Panc1 (cell line): ENCODE results near the gene SPATA46. TPM values are rescaled to one million over a fixed set of nuclear protein-coding genes. Genes with fewer than 3 reads are reported as not detected.

Experiments used
- ATAC-seq: fragments of 200-7000 bp; cut with Tn5 transposase; 2 replicates; pipeline ENCODE4 v1.9.1; 2020; ENCODE audit warnings: mild to moderate bottlenecking, moderate library complexity
- BruUV-seq: library from RNA; stranded (reverse); fragments of 400-500 nt; replicated peaks from 2 replicates; lab custom pipeline; 2021; lab: Mats Ljungman, UMichigan
- CTCF ChIA-PET: fragments of 300-600 bp; sonication (Branson Sonifier 250); formaldehyde crosslinking; loops from one replicate; lab custom pipeline; 2022; ENCODE audit warnings: antibody characterized with exemption; lab: Charles Lee
- POLR2A ChIA-PET: fragments of 300-600 bp; sonication (Branson Sonifier 250); formaldehyde crosslinking; loops from one replicate; lab custom pipeline; 2022; ENCODE audit warnings: antibody characterized with exemption; lab: Charles Lee
- DNase-seq: peaks from one replicate; pipeline ENCODE4 v3.0.0-alpha.2; 2010; ENCODE audit warnings: low read depth, low spot score
- H3K27ac ChIP-seq: 2 replicates; pipeline ENCODE4 v1.5.1; 2011; ENCODE audit warnings: mild to moderate bottlenecking, low read length, inconsistent platforms
- H3K27me3 ChIP-seq: fragments of 200-500 bp; sonication (Bioruptor generic); 2 replicates; pipeline ENCODE4 v1.6.0; 2014; ENCODE audit warnings: low read length, inconsistent platforms; ENCODE audit not compliant: control insufficient read depth, insufficient read depth
- H3K36me3 ChIP-seq: fragments of 200-500 bp; sonication (Bioruptor generic); 2 replicates; pipeline ENCODE4 v1.5.1; 2014; ENCODE audit warnings: inconsistent platforms, mild to moderate bottlenecking, low read length, moderate library complexity; ENCODE audit not compliant: control insufficient read depth, insufficient read depth
- H3K4me1 ChIP-seq: 2 replicates; pipeline ENCODE4 v1.5.1; 2011; ENCODE audit warnings: inconsistent platforms, mild to moderate bottlenecking, low read length, moderate library complexity; ENCODE audit not compliant: control insufficient read depth, insufficient read depth
- H3K4me3 ChIP-seq, 2 experiments: 2 replicates each; pipeline ENCODE4 v1.5.1; 2011 to 2012; ENCODE audit warnings: low read depth in 2 of 2, low read length in 2 of 2, mild to moderate bottlenecking in 2 of 2, inconsistent platforms in 1 of 2, moderate library complexity in 1 of 2
- H3K9me3 ChIP-seq: fragments of 200-500 bp; sonication (Bioruptor generic); 2 replicates; pipeline ENCODE4 v1.5.1; 2014; ENCODE audit warnings: low read depth, mild to moderate bottlenecking, inconsistent platforms, low read length, moderate library complexity; ENCODE audit not compliant: control insufficient read depth, insufficient read depth
- CTCF ChIP-seq: fragments of 450-650 bp; IDR thresholded peaks from 2 replicates; pipeline ENCODE4 v1.5.1; 2017; ENCODE audit warnings: mild to moderate bottlenecking
- POLR2AphosphoS5 ChIP-seq: IDR thresholded peaks from 2 replicates; pipeline ENCODE4 v1.6.1; 2012; ENCODE audit warnings: mild to moderate bottlenecking, low read depth, low read length, moderate library complexity
- REST ChIP-seq, 2 experiments: IDR thresholded peaks; 2 replicates each; pipeline ENCODE4 v1.6.1; 2011 to 2012; ENCODE audit warnings: low read depth in 2 of 2, control low read depth in 1 of 2, low read length in 1 of 2, mild to moderate bottlenecking in 1 of 2, moderate library complexity in 1 of 2; ENCODE audit not compliant: insufficient read depth in 1 of 2
- SIN3A ChIP-seq: IDR thresholded peaks from 2 replicates; pipeline ENCODE4 v1.6.1; 2012; ENCODE audit warnings: low read depth, mild to moderate bottlenecking, low read length, moderate library complexity, borderline replicate concordance; ENCODE audit not compliant: insufficient read depth
- TCF7L2 ChIP-seq: IDR thresholded peaks from 2 replicates; pipeline ENCODE4 v1.6.1; 2011; ENCODE audit warnings: mild to moderate bottlenecking, low read depth, low read length, inconsistent platforms
- in situ Hi-C: cut with HindIII; loops from 2 replicates; pipeline ENCODE4 v1.10.0; 2016; ENCODE audit warnings: low sequenced_read_pairs, low pct_unique_long_range_greater_than_20kb
- intact Hi-C: fragments of 100-400 bp; cut with micrococcal nuclease; formaldehyde crosslinking; loops from one replicate; pipeline ENCODE4 v1.10.0; 2022; ENCODE audit not compliant: unreplicated experiment
- total RNA-seq: library from RNA; stranded (reverse); gene quantifications from one replicate; pipeline ENCODE4 v1.2.1, GENCODE V29; 2021; ENCODE audit not compliant: unreplicated experiment

SPATA46 gene
- total RNA-seq, 1 experiment from 2014 or later: not detected

GRCh38 chr1:162407539-162407938, 30.9 kb upstream of the SPATA46 start:
- POLR2A ChIA-PET: interaction anchor here (0.6 kb wide), 1 partner anchor 60 kb away, joined by 3 read pairs; no protein-coding TSS in a partner anchor

GRCh38 chr1:162406811-162407210, 30.2 kb upstream of the SPATA46 start:
- ChIA-PET CTCF (no interaction called here), POLR2A (no interaction called here)
- no peak for DNase-seq
- no peak for ATAC-seq
- no peak for TF ChIP-seq SIN3A
- no peak for TF ChIP-seq REST (IDR thresholded peaks at IDR 0.05; ENCODE audit: insufficient read depth in 1 of 2, low read depth in 2 of 2, low read length in 1 of 2)
- TF ChIP-seq POLR2AphosphoS5: no peak
- Histone ChIP-seq H3K4me1 (no peaks in the 10 kb centered on the region), H3K4me3 (no peak overlapping the region), H3K27ac (no peak overlapping the region), H3K27me3 (no peaks in the 10 kb centered on the region), H3K9me3 (no peaks in the 10 kb centered on the region), H3K36me3 (no peaks in the 10 kb centered on the region)
- BruUV-seq: no TSS peak
- in situ Hi-C loops: no loop called here
- intact Hi-C loops: no loop called here

More at GRCh38 chr1:162407539-162407938, 30.9 kb upstream of the SPATA46 start:
- BruUV-seq: no TSS peak
- H3K36me3 ChIP-seq: no peaks in the 10 kb centered on the region
- no peak for DNase-seq
- no peaks in the 10 kb centered on the region for H3K9me3 ChIP-seq
- TF ChIP-seq CTCF (no peak), POLR2AphosphoS5 (no peak), REST (IDR thresholded peaks at IDR 0.05; ENCODE audit: insufficient read depth in 1 of 2, low read depth in 2 of 2, low read length in 1 of 2) (no peak), SIN3A (no peak), TCF7L2 (no peak)
- no peaks in the 10 kb centered on the region for H3K27me3 ChIP-seq
- in situ Hi-C loops (no loop called here), intact Hi-C loops (no loop called here)
- ATAC-seq: no peak
- no peak overlapping the region for H3K4me3 ChIP-seq
- CTCF ChIA-PET: no interaction called here
- no peak overlapping the region for H3K27ac ChIP-seq
- H3K4me1 ChIP-seq: no peaks in the 10 kb centered on the region
